ENCODE measurements around the gene NT5M.

NT5M gene

DNA sequence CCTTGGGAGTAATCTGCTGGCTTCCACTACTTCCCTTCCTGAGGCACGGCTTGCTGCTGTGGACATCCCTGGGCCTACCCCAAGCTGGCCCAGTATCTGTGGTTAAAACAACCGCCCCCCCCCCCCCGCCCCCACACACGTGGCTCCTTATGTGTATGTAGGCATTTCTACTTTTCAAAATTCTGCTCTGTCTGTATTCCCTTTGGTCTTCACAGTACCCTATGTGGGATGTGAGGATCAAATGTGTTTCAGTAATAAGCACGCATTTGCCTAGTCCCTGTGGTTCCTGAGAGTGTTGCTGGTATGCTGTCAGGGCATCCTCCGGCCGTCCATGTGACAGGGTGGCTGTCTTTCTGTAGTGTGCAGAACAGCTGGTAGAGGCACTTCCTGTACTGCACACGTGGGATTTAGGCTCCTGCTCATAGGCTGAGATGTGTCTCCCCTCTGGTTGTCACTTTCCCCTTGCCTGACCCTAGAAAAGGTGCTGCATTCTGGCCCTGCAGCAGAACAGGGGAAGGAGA, 2.2 kb downstream of the NT5M start:
- Histone ChIP-seq H3K27me3 (peaks cover 39% of the 10 kb centered on the region), H3K4me3 (ENCODE audit: low read depth in 1 of 2, low read length in 1 of 2) (no peak overlapping the region), H3K4me1 (ENCODE audit: control insufficient read depth in 1 of 2, insufficient read depth in 1 of 2, low read depth in 1 of 2, low read length in 1 of 2) (peaks cover 34 to 49% of the 10 kb centered on the region in 2 experiments), H3K27ac (no peak overlapping the region), H3K9me3 (no peaks in the 10 kb centered on the region), H3K36me3 (no peaks in the 10 kb centered on the region)
- no peak for TF ChIP-seq CTCF (IDR thresholded peaks at IDR 0.05)

- Histone ChIP-seq H3K27ac (no peak overlapping the region), H3K4me3 (ENCODE audit: low read depth in 1 of 2, low read length in 1 of 2) (no peak overlapping the region), H3K4me1 (ENCODE audit: control insufficient read depth in 1 of 2, insufficient read depth in 1 of 2, low read depth in 1 of 2, low read length in 1 of 2) (peaks cover 11 to 27% of the 10 kb centered on the region in 2 experiments), H3K36me3 (no peaks in the 10 kb centered on the region), H3K9me3 (no peaks in the 10 kb centered on the region), H3K27me3 (peaks cover 14% of the 10 kb centered on the region)
- no peak for TF ChIP-seq CTCF (IDR thresholded peaks at IDR 0.05)
These were observed 6.2 kb downstream of the NT5M start for GRCh38 chr17:17309356-17309755.

DNA sequence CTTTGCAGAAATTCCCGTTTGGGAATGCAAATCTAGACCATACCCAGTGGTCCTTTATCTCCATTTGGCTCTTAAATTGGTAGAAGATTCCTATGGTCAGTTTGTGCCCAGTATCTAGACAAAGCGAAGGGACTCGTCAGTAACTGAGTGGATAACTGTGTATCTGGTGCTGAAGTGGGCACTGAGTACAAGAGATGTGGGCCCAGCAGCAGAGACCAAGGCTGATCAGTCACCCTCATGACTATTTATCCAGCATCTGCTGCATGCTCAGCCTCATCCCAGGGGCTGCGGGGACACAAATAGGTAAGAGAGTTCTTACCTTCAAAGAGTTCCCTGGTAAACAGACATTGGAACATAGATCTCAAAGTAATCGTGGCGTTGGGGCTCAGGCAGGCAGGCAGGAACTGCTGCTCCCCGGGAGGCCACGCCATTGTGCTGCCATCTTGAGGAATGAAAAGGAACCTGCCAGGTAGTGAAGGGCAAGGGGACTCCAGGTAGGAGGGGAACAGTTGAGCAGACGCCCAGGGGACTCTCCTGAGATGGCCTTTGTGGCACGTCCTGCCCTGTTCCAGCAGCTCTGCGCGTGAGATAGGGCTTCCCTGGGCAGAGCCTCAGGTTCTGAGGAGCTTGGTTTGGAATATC, 10.3 kb downstream of the NT5M start:
- no peaks in the 10 kb centered on the region for H3K27me3 ChIP-seq
- no peaks in the 10 kb centered on the region for H3K9me3 ChIP-seq

GRCh38 chr17:17314501-17315071, 11.4 kb downstream of the NT5M start:
- no peaks in the 10 kb centered on the region for H3K9me3 ChIP-seq
- H3K27me3 ChIP-seq: no peaks in the 10 kb centered on the region
- no peak overlapping the region for H3K4me3 ChIP-seq (ENCODE audit: low read depth in 1 of 2, low read length in 1 of 2)
- H3K27ac ChIP-seq: no peak overlapping the region
- no peaks in the 10 kb centered on the region for H3K4me1 ChIP-seq (ENCODE audit: control insufficient read depth in 1 of 2, insufficient read depth in 1 of 2, low read depth in 1 of 2, low read length in 1 of 2)
- TF ChIP-seq CTCF (IDR thresholded peaks at IDR 0.05): no peak
- H3K36me3 ChIP-seq: no peaks in the 10 kb centered on the region

More for the DNA sequence above, 10.3 kb downstream of the NT5M start:
- no peak overlapping the region for H3K27ac ChIP-seq
- peak; percentile 56 for TF ChIP-seq CTCF (IDR thresholded peaks at IDR 0.05)
- H3K4me3 ChIP-seq (ENCODE audit: low read depth in 1 of 2, low read length in 1 of 2): no peak overlapping the region
- H3K36me3 ChIP-seq: no peaks in the 10 kb centered on the region
- peaks cover 4 to 9% of the 10 kb centered on the region in 2 experiments for H3K4me1 ChIP-seq (ENCODE audit: control insufficient read depth in 1 of 2, insufficient read depth in 1 of 2, low read depth in 1 of 2, low read length in 1 of 2)

DNA sequence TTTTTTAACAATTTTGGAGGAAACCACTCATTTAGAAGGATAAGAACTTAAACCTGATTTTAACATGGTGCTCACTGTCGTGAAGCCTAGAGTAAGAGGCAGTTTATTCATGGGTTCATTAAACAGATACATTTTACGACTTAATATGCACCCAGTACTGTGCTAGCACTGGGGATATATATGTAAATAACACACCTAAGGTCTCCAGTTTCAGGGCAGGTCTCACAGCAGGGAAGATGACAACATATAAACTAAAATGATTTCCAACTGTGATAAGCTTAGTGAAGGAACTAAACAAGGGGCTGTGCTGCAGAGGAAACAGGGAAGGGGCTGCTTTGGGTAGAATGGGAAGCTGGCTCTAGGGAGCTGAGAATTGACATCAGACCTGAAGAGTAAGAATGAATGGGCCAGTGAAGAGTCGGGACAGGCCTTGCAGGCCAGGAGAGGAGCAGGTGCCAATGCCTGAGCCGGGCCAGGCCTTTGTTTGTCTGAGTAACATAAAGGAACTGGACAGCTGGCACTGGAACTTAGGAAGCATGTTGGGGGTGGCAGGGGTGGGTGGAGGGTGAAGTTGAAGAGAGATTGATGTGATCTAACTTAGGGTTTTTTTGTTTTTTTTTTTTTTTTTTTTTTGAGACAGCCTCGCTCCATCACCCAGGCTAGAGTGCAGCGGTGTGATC, 12.1 kb downstream of the NT5M start:
- H3K27me3 ChIP-seq: no peaks in the 10 kb centered on the region
- H3K36me3 ChIP-seq: no peaks in the 10 kb centered on the region
- TF ChIP-seq CTCF (IDR thresholded peaks at IDR 0.05): no peak
- H3K27ac ChIP-seq: no peak overlapping the region
- no peaks in the 10 kb centered on the region for H3K9me3 ChIP-seq
- H3K4me3 ChIP-seq (ENCODE audit: low read depth in 1 of 2, low read length in 1 of 2): no peak overlapping the region
- H3K4me1 ChIP-seq (ENCODE audit: control insufficient read depth in 1 of 2, insufficient read depth in 1 of 2, low read depth in 1 of 2, low read length in 1 of 2): no peaks in the 10 kb centered on the region
